Fibroblast of the conjunctiva (primary cell): ENCODE results near the gene KRT12.
"Not testable (repeated sequence)": the region's sequence is repeated elsewhere in the genome, so short reads cannot be mapped to it uniquely, and the experiment has no call there.

Experiments
- DNase-seq: peaks from one replicate; pipeline ENCODE4 v3.0.0-alpha.2; 2010; ENCODE audit warnings: low read depth

The KRT12 gene

GRCh38 chr17:40814657-40815056 lies 52.4 kb downstream of the KRT12 start:
- not testable (repeated sequence) for DNase-seq

- no peak for DNase-seq
Observed at GRCh38 chr17:40813804-40814203, 53.2 kb downstream of the KRT12 start.

GRCh38 chr17:40812639-40813038 lies 54.4 kb downstream of the KRT12 start:
- no peak for DNase-seq
